ENCODE measurements around the gene CPNE7.

CPNE7 gene

GRCh38 chr16:89560378-89561141 is 15.0 kb upstream of the CPNE7 start, which contains the start of gene RPL13:
RPL13 (plus strand) TSS chr16:89560682; CDS start chr16:89560960, 278 bp downstream.
- DNase-seq (ENCODE audit: low spot score) = peak; percentile 99
- in situ Hi-C loops (cut with MboI; ENCODE audit: low sequenced_read_pairs, unreplicated experiment) = no loop called here
- TF ChIP-seq CTCF (IDR thresholded peaks at IDR 0.05; ENCODE audit: borderline replicate concordance, control extremely low read depth, extremely low read depth, insufficient read depth, missing control alignments) = no peak

- DNase-seq (ENCODE audit: low spot score) = no peak
- no peak for TF ChIP-seq CTCF (IDR thresholded peaks at IDR 0.05; ENCODE audit: borderline replicate concordance, control extremely low read depth, extremely low read depth, insufficient read depth, missing control alignments)
- in situ Hi-C loops (cut with MboI; ENCODE audit: low sequenced_read_pairs, unreplicated experiment) = no loop called here
These were observed 14.2 kb upstream of the CPNE7 start for GRCh38 chr16:89561142-89561883.

GRCh38 chr16:89561884-89562599 is 13.5 kb upstream of the CPNE7 start:
- TF ChIP-seq CTCF (IDR thresholded peaks at IDR 0.05; ENCODE audit: borderline replicate concordance, control extremely low read depth, extremely low read depth, insufficient read depth, missing control alignments) = no peak
- in situ Hi-C loops (cut with MboI; ENCODE audit: low sequenced_read_pairs, unreplicated experiment) = no loop called here
- DNase-seq (ENCODE audit: low spot score) = no peak

- TF ChIP-seq CTCF (IDR thresholded peaks at IDR 0.05; ENCODE audit: borderline replicate concordance, control extremely low read depth, extremely low read depth, insufficient read depth, missing control alignments) = no peak
- no peak for DNase-seq (ENCODE audit: low spot score)
- in situ Hi-C loops (cut with MboI; ENCODE audit: low sequenced_read_pairs, unreplicated experiment) = no loop called here
These were observed 12.6 kb upstream of the CPNE7 start for GRCh38 chr16:89562939-89563338.

GRCh38 chr16:89563639-89564392 is 11.7 kb upstream of the CPNE7 start:
- TF ChIP-seq CTCF (IDR thresholded peaks at IDR 0.05; ENCODE audit: borderline replicate concordance, control extremely low read depth, extremely low read depth, insufficient read depth, missing control alignments) = no peak
- in situ Hi-C loops (cut with MboI; ENCODE audit: low sequenced_read_pairs, unreplicated experiment) = no loop called here
- DNase-seq (ENCODE audit: low spot score) = no peak
